RWPE2 (cell line): ENCODE results near the gene IRF9.
A peak's percentile ranks its signal among the peaks of the same experiment; 100 is the strongest.

Source experiments
- ATAC-seq: fragments of 200-7000 bp; cut with Tn5 transposase; 3 replicates; pipeline ENCODE4 v1.9.1; 2021; ENCODE audit warnings: low read depth
- DNase-seq: peaks from one replicate; pipeline ENCODE4 v3.0.0-alpha.2; 2020; ENCODE audit warnings: low spot score
- H3K27ac ChIP-seq: fragments of 450-650 bp; 2 replicates; pipeline ENCODE4 v1.5.1; 2017; ENCODE audit warnings: mild to moderate bottlenecking; ENCODE audit not compliant: poor library complexity, severe bottlenecking
- H3K27me3 ChIP-seq: fragments of 250-450 bp; sonication (Bioruptor Pico); 2 replicates; pipeline ENCODE4 v1.5.1; 2021; ENCODE audit warnings: mild to moderate bottlenecking, moderate library complexity; ENCODE audit not compliant: insufficient read depth, poor library complexity, severe bottlenecking
- H3K36me3 ChIP-seq: fragments of 250-450 bp; sonication (Bioruptor Pico); 2 replicates; pipeline ENCODE4 v1.5.1; 2020; ENCODE audit warnings: low read depth, mild to moderate bottlenecking, moderate library complexity
- H3K4me1 ChIP-seq: fragments of 250-450 bp; sonication (Bioruptor Pico); 2 replicates; pipeline ENCODE4 v1.5.1; 2021; ENCODE audit warnings: mild to moderate bottlenecking, moderate library complexity; ENCODE audit not compliant: insufficient read depth, poor library complexity, severe bottlenecking
- H3K4me3 ChIP-seq: fragments of 250-450 bp; sonication (Bioruptor Pico); 2 replicates; pipeline ENCODE4 v1.5.1; 2021; ENCODE audit warnings: mild to moderate bottlenecking, moderate library complexity; ENCODE audit not compliant: severe bottlenecking
- H3K9me3 ChIP-seq: fragments of 250-450 bp; sonication (Bioruptor Pico); 2 replicates; pipeline ENCODE4 v1.5.1; 2021; ENCODE audit warnings: mild to moderate bottlenecking, moderate library complexity; ENCODE audit not compliant: severe bottlenecking
- CTCF ChIP-seq: fragments of 450-650 bp; IDR thresholded peaks from one replicate; pipeline ENCODE4 v1.5.1; 2017; ENCODE audit warnings: mild to moderate bottlenecking, moderate library complexity; ENCODE audit not compliant: poor library complexity, severe bottlenecking

Gene IRF9

GRCh38 chr14:24155100-24155499, 6.0 kb upstream of the IRF9 start:
- ATAC-seq, result no peak

GRCh38 chr14:24156840-24157239, 4.2 kb upstream of the IRF9 start:
- H3K4me1 ChIP-seq, result no peaks in the 10 kb centered on the region
- ATAC-seq, result no peak
- no peak overlapping the region for H3K4me3 ChIP-seq
- no peaks in the 10 kb centered on the region for H3K27me3 ChIP-seq
- TF ChIP-seq CTCF, result no peak
- no peak for DNase-seq
- peaks cover 73% of the 10 kb centered on the region for H3K36me3 ChIP-seq
- H3K27ac ChIP-seq, result no peak overlapping the region
- H3K9me3 ChIP-seq, result no peaks in the 10 kb centered on the region

More at GRCh38 chr14:24155100-24155499, 6.0 kb upstream of the IRF9 start:
- no peak overlapping the region for H3K4me3 ChIP-seq
- no peak for TF ChIP-seq CTCF
- H3K36me3 ChIP-seq, result peaks cover 83% of the 10 kb centered on the region
- no peak for DNase-seq
- no peak overlapping the region for H3K27ac ChIP-seq
- no peaks in the 10 kb centered on the region for H3K9me3 ChIP-seq
- H3K27me3 ChIP-seq, result no peaks in the 10 kb centered on the region
- no peaks in the 10 kb centered on the region for H3K4me1 ChIP-seq

- H3K9me3 ChIP-seq, result no peaks in the 10 kb centered on the region
- no peak for TF ChIP-seq CTCF
- no peak overlapping the region for H3K27ac ChIP-seq
- no peak overlapping the region for H3K4me3 ChIP-seq
- peaks cover 2% of the 10 kb centered on the region for H3K4me1 ChIP-seq
- ATAC-seq, result no peak
- H3K36me3 ChIP-seq, result peaks cover 72% of the 10 kb centered on the region
- no peaks in the 10 kb centered on the region for H3K27me3 ChIP-seq
- DNase-seq, result no peak
These were observed 3.7 kb upstream of the IRF9 start for GRCh38 chr14:24157331-24157730.

- DNase-seq (no peak), ATAC-seq (no peak)
- Histone ChIP-seq H3K27ac (peak overlapping the region; percentile 71), H3K27me3 (no peaks in the 10 kb centered on the region), H3K36me3 (peaks cover 74% of the 10 kb centered on the region), H3K4me3 (no peak overlapping the region), H3K9me3 (no peaks in the 10 kb centered on the region), H3K4me1 (peaks cover 3% of the 10 kb centered on the region)
- TF ChIP-seq CTCF, result no peak
These were observed 1.1 kb upstream of the IRF9 start for GRCh38 chr14:24159777-24160498.

GRCh38 chr14:24160499-24160849, 591 bp upstream of the IRF9 start:
- H3K4me1 ChIP-seq, result peaks cover 3% of the 10 kb centered on the region
- peaks cover 74% of the 10 kb centered on the region for H3K36me3 ChIP-seq
- DNase-seq (no peak), ATAC-seq (no peak)
- TF ChIP-seq CTCF, result no peak
- H3K27me3 ChIP-seq, result no peaks in the 10 kb centered on the region
- no peaks in the 10 kb centered on the region for H3K9me3 ChIP-seq
- peak overlapping the region; percentile 71 for H3K27ac ChIP-seq
- no peak overlapping the region for H3K4me3 ChIP-seq
